Natural killer cell (primary cell): ENCODE measurements around the gene CDH26. TPM values are rescaled to one million over a fixed set of nuclear protein-coding genes. Genes with fewer than 3 reads are reported as not detected.

Source experiments
- ATAC-seq, 3 donors: fragments of 150-1000 bp in 2 of 3; fragments of 200-7000 bp in 1 of 3; cut with Tn5 transposase; 1 replicate in 1 of 3; 2 replicates in 2 of 3; pipeline ENCODE4 v1.10.0; 2021; ENCODE audit warnings: mild to moderate bottlenecking in 2 of 3, moderate library complexity in 2 of 3
- DNase-seq, 2 donors: peaks; one replicate each; pipeline versions ENCODE4 v3.0.0 to v3.0.0-alpha.2; 2013 to 2021; ENCODE audit warnings: mixed read lengths in 1 of 2
- H3K27ac ChIP-seq: one replicate; pipeline ENCODE4 v1.5.1; 2013; ENCODE audit warnings: mild to moderate bottlenecking, low read length
- H3K27me3 ChIP-seq: one replicate; pipeline ENCODE4 v1.6.1; 2013; ENCODE audit warnings: low read length; ENCODE audit not compliant: control insufficient read depth, insufficient read depth
- H3K36me3 ChIP-seq: one replicate; pipeline ENCODE4 v1.6.1; 2013; ENCODE audit warnings: low read length; ENCODE audit not compliant: control insufficient read depth, insufficient read depth
- H3K4me1 ChIP-seq: one replicate; pipeline ENCODE4 v1.6.1; 2013; ENCODE audit warnings: low read length; ENCODE audit not compliant: control insufficient read depth, insufficient read depth
- H3K4me3 ChIP-seq: one replicate; pipeline ENCODE4 v1.5.1; 2013; ENCODE audit warnings: low read length
- H3K9me3 ChIP-seq: one replicate; pipeline ENCODE4 v1.6.1; 2013; ENCODE audit warnings: low read length; ENCODE audit not compliant: control insufficient read depth, insufficient read depth
- H3K27ac Mint-ChIP-seq, 2 donors: one replicate each; pipeline ENCODE4 v1.8.0; 2022; ENCODE audit warnings: mild to moderate bottlenecking in 2 of 2, mixed read lengths in 2 of 2, moderate library complexity in 1 of 2
- H3K27me3 Mint-ChIP-seq, 2 donors: one replicate each; pipeline ENCODE4 v1.8.0; 2022; ENCODE audit warnings: low read depth in 2 of 2, mixed read lengths in 2 of 2
- H3K36me3 Mint-ChIP-seq: one replicate; pipeline ENCODE4 v1.8.0; 2022; ENCODE audit warnings: mixed read lengths
- H3K4me1 Mint-ChIP-seq, 2 donors: one replicate each; pipeline ENCODE4 v1.8.0; 2022; ENCODE audit warnings: mixed read lengths in 2 of 2
- H3K4me3 Mint-ChIP-seq: one replicate; pipeline ENCODE4 v1.8.0; 2022; ENCODE audit warnings: mild to moderate bottlenecking, moderate library complexity, mixed read lengths
- H3K9me3 Mint-ChIP-seq, 2 donors: one replicate each; pipeline ENCODE4 v1.8.0; 2022; ENCODE audit warnings: mixed read lengths in 2 of 2
- WGBS: methylation state at CpG from one replicate; pipeline ENCODE4 v1.1.7; 2013; ENCODE audit warnings: missing lambda C conversion rate; ENCODE audit not compliant: insufficient coverage; 5-methylcytosine and 5-hydroxymethylcytosine counted together
- intact Hi-C: fragments of 100-400 bp; cut with micrococcal nuclease; formaldehyde crosslinking; loops from one replicate; pipeline ENCODE4 v1.14.2; 2022
- total RNA-seq, 4 donors: library from RNA; stranded (reverse); fragments of 120-200 nt in 1 of 4; gene quantifications; one replicate each; pipeline versions ENCODE4 v1.2.3 to v1.2.4, GENCODE V29; 2013 to 2022
- TF ChIP-seq, protein P1 (sequence below): fragments of 200-600 bp; IDR thresholded peaks from one replicate; pipeline ENCODE4 v1.8.0; 2022; ENCODE audit warnings: antibody characterized with exemption

The CDH26 gene
- total RNA-seq, 3 donors from 2014 or later (not counting 1 experiment from before 2014, with no cell fraction given): 1.2 to 2.0 (median 1.8) TPM

DNA sequence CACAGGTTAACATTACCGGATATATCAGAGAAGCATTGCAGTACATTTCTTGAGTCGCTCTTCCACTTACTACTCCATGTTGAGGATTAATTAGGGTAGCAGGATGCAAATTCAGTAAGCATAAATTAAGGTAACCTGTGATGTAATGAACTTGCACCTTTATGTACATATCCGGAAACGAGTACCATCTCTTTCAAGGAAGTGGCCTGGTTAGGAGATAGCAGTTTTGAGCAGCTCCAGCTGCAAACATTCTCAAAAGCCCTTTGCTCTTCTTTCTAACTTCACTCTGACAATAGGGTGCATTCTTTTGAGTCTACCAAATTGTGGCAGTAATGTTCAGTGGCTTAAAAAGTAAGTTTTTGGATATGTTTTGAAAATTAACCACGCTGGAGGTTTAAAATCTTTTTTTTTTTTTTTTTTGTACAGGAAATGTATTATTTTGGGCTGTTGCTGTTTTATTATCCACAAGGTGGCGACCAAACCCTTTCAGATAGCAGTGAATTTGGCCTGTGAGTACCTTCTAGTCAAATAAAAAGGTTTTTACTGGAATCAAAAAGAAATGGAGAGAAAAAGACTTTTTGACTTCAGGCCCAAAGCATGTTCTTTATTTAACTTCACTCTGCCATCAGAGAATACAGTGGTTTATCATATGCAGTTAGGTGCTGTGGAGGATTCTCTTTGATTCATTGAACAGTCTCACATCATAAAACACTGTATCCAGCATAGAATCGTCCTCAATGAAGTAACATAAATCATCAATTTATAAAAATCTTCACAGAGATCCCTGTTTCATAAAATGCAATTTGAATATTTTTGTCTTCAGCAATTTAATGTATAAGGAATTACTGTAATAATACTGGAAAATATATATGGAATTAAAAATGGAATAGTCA lies 9.1 kb upstream of the CDH26 start:
- Mint-ChIP-seq H3K27me3 (no peaks in the 10 kb centered on the region), H3K4me1 (peaks cover 11 to 16% of the 10 kb centered on the region in 2 donors), H3K4me3 (peak overlapping the region; percentile 81), H3K36me3 (no peaks in the 10 kb centered on the region), H3K9me3 (no peaks in the 10 kb centered on the region), H3K27ac (peak overlapping the region; percentile 76 to 92)
- WGBS: 36% methylated on average over 5 of the region's 7 CpGs
- ATAC-seq (peak; percentile 73 to 90 (median 79)), DNase-seq (peak in 1 of 2 donors; percentile 83)
- TF ChIP-seq, protein P1, sequence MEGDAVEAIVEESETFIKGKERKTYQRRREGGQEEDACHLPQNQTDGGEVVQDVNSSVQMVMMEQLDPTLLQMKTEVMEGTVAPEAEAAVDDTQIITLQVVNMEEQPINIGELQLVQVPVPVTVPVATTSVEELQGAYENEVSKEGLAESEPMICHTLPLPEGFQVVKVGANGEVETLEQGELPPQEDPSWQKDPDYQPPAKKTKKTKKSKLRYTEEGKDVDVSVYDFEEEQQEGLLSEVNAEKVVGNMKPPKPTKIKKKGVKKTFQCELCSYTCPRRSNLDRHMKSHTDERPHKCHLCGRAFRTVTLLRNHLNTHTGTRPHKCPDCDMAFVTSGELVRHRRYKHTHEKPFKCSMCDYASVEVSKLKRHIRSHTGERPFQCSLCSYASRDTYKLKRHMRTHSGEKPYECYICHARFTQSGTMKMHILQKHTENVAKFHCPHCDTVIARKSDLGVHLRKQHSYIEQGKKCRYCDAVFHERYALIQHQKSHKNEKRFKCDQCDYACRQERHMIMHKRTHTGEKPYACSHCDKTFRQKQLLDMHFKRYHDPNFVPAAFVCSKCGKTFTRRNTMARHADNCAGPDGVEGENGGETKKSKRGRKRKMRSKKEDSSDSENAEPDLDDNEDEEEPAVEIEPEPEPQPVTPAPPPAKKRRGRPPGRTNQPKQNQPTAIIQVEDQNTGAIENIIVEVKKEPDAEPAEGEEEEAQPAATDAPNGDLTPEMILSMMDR: peak; percentile 81
- no peaks in the 10 kb centered on the region for H3K27me3 ChIP-seq
- H3K9me3 ChIP-seq: no peaks in the 10 kb centered on the region
- no peak overlapping the region for H3K4me3 ChIP-seq
- H3K4me1 ChIP-seq: peaks cover 3% of the 10 kb centered on the region
- intact Hi-C loops: loop anchor here (1.0 to 10.0 kb wide), 3 partner anchors 314 to 1946 kb away; no protein-coding TSS in a partner anchor
- peak overlapping the region; percentile 66 for H3K27ac ChIP-seq
- peaks cover 19% of the 10 kb centered on the region for H3K36me3 ChIP-seq

- no peak overlapping the region for H3K27ac ChIP-seq
- ATAC-seq (no peak), DNase-seq (no peak)
- Mint-ChIP-seq H3K27ac (no peak overlapping the region), H3K9me3 (no peaks in the 10 kb centered on the region), H3K27me3 (no peaks in the 10 kb centered on the region), H3K4me3 (no peak overlapping the region), H3K4me1 (peaks cover 11% of the 10 kb centered on the region in 2 donors), H3K36me3 (no peaks in the 10 kb centered on the region)
- intact Hi-C loops: loop anchor here (1.0 to 10.0 kb wide), 3 partner anchors 313 to 1945 kb away; no protein-coding TSS in a partner anchor
- no peak overlapping the region for H3K4me3 ChIP-seq
- WGBS: 100% methylated on average over 4 of the region's 6 CpGs
- H3K36me3 ChIP-seq: peaks cover 12% of the 10 kb centered on the region
- peaks cover 3% of the 10 kb centered on the region for H3K4me1 ChIP-seq
- no peaks in the 10 kb centered on the region for H3K9me3 ChIP-seq
- TF ChIP-seq, protein P1: no peak
- no peaks in the 10 kb centered on the region for H3K27me3 ChIP-seq
These were observed 8.3 kb upstream of the CDH26 start for GRCh38 chr20:59949911-59950310.

GRCh38 chr20:59954718-59955117 lies 3.5 kb upstream of the CDH26 start:
- no peak overlapping the region for H3K27ac Mint-ChIP-seq
- no peaks in the 10 kb centered on the region for H3K4me1 Mint-ChIP-seq
- WGBS: 89% methylated on average over 4 of the region's 4 CpGs
- H3K27me3 Mint-ChIP-seq: no peaks in the 10 kb centered on the region
- no peaks in the 10 kb centered on the region for H3K9me3 Mint-ChIP-seq
- H3K36me3 Mint-ChIP-seq: no peaks in the 10 kb centered on the region
- TF ChIP-seq, protein P1: no peak
- ATAC-seq (no peak), DNase-seq (no peak)
- no peak overlapping the region for H3K4me3 Mint-ChIP-seq
- no peaks in the 10 kb centered on the region for H3K9me3 ChIP-seq
- H3K36me3 ChIP-seq: no peaks in the 10 kb centered on the region
- intact Hi-C loops: no loop called here
- H3K4me3 ChIP-seq: no peak overlapping the region
- no peaks in the 10 kb centered on the region for H3K27me3 ChIP-seq
- no peak overlapping the region for H3K27ac ChIP-seq
- H3K4me1 ChIP-seq: no peaks in the 10 kb centered on the region
